ENCODE data around the gene ABHD3. TPM values are rescaled to one million over a fixed set of nuclear protein-coding genes. Genes with fewer than 3 reads are reported as not detected.
"Not testable (repeated sequence)": the region's sequence is repeated elsewhere in the genome, so short reads cannot be mapped to it uniquely, and the experiment has no call there.

Gene ABHD3
- total RNA-seq, 1 experiment from 2014 or later = 23.3 TPM

DNA sequence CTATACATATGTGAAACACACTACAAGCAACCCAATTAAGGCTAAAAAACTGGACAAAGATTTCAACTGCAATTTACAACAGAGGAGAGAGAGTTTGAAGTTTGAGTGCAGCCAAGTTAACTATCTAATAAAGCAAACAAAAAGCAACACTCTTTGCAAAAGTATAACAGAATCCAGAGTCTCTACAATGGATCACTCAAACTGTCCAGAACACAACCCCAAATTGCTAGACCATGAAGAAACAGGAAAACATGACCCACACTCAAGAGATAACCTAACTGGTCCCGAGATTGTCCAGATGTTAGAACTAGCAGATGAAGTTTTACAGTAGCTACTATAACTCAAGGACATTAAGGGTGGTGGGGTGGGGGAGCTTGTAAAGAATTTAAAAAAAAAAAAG is 14.8 kb downstream of the ABHD3 start:
- Histone ChIP-seq H3K36me3 (ENCODE audit: control insufficient read depth, insufficient read depth, low read length) (no peaks in the 10 kb centered on the region; the same call in 1 of the 2 replicates), H3K9me3 (ENCODE audit: control insufficient read depth, insufficient read depth, low read depth, low read length) (no peaks in the 10 kb centered on the region; the same call in 1 of the 2 replicates), H3K4me3 (ENCODE audit: low read depth in 2 of 2, low read length in 2 of 2) (no peak overlapping the region), H3K27me3 (ENCODE audit: control insufficient read depth, insufficient read depth, low read length) (no peaks in the 10 kb centered on the region), H3K27ac (ENCODE audit: low read length) (no peak overlapping the region), H3K4me1 (ENCODE audit: control insufficient read depth, insufficient read depth, low read length) (0 out of 2 replicates have a peak, but pooled peaks cover 2% of the 10 kb centered on the region)
- in situ Hi-C loops (cut with HindIII; ENCODE audit: low pct_unique_long_range_greater_than_20kb, low sequenced_read_pairs) = no loop called here
- no TSS peak for BruUV-seq (replicated peaks)
- intact Hi-C loops (cut with micrococcal nuclease; ENCODE audit: unreplicated experiment) = no loop called here
- TF ChIP-seq, protein P1, sequence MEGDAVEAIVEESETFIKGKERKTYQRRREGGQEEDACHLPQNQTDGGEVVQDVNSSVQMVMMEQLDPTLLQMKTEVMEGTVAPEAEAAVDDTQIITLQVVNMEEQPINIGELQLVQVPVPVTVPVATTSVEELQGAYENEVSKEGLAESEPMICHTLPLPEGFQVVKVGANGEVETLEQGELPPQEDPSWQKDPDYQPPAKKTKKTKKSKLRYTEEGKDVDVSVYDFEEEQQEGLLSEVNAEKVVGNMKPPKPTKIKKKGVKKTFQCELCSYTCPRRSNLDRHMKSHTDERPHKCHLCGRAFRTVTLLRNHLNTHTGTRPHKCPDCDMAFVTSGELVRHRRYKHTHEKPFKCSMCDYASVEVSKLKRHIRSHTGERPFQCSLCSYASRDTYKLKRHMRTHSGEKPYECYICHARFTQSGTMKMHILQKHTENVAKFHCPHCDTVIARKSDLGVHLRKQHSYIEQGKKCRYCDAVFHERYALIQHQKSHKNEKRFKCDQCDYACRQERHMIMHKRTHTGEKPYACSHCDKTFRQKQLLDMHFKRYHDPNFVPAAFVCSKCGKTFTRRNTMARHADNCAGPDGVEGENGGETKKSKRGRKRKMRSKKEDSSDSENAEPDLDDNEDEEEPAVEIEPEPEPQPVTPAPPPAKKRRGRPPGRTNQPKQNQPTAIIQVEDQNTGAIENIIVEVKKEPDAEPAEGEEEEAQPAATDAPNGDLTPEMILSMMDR (IDR thresholded peaks at IDR 0.05) = no peak
- CTCF ChIA-PET = no interaction called here
- ATAC-seq (no peak), DNase-seq (ENCODE audit: low read depth, low spot score) (no peak)
- POLR2A ChIA-PET = no interaction called here

DNA sequence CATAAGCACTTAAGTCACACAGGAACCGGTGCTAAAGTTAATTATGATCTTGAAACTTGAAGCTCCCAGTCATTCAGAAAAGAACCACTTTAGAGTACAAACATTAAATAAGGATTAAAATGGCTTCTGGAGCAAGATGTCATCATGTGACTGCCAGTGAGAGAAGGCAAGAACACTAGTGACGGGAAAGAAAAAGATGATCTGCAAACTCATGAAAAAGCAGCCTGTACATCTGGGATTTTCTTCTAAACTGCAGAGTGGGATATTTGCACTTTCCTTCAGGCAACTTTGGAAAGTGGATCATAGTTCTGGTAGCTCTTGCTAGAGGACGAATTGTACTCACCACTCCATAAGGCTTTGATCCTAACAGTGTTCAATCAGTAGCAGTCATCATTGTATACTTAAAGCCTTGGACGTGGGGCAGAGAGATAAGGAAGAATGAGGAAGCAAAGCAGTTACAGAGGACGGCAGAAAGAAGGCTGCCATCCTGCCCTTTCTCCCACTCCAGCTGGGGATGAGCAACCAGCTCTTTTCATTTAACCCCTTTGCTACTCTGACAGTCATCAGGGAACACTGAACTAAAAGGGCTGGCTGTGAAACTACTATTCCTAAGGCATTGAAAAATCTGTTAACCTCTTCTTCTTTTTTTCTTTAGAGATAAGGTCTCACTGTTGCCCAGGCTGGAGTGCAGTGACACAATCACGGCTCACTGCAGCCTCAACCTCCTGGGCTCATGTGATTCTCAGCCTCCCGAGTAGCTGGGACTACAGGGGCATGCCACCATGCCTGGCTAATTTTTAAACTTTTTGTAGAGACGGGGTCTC is 18.1 kb downstream of the ABHD3 start:
- ChIA-PET CTCF (interaction anchor here (0.7 kb wide), 1 partner anchor 325 kb away, joined by 4 read pairs; no protein-coding TSS in a partner anchor), POLR2A (interaction anchor here (0.6 to 0.7 kb wide), 2 partner anchors 20 to 32 kb away, joined by 3 read pairs; no protein-coding TSS in a partner anchor)
- no peak for TF ChIP-seq POLR2AphosphoS5 (IDR thresholded peaks at IDR 0.05; ENCODE audit: low read depth, low read length)
- TF ChIP-seq, protein P2, sequence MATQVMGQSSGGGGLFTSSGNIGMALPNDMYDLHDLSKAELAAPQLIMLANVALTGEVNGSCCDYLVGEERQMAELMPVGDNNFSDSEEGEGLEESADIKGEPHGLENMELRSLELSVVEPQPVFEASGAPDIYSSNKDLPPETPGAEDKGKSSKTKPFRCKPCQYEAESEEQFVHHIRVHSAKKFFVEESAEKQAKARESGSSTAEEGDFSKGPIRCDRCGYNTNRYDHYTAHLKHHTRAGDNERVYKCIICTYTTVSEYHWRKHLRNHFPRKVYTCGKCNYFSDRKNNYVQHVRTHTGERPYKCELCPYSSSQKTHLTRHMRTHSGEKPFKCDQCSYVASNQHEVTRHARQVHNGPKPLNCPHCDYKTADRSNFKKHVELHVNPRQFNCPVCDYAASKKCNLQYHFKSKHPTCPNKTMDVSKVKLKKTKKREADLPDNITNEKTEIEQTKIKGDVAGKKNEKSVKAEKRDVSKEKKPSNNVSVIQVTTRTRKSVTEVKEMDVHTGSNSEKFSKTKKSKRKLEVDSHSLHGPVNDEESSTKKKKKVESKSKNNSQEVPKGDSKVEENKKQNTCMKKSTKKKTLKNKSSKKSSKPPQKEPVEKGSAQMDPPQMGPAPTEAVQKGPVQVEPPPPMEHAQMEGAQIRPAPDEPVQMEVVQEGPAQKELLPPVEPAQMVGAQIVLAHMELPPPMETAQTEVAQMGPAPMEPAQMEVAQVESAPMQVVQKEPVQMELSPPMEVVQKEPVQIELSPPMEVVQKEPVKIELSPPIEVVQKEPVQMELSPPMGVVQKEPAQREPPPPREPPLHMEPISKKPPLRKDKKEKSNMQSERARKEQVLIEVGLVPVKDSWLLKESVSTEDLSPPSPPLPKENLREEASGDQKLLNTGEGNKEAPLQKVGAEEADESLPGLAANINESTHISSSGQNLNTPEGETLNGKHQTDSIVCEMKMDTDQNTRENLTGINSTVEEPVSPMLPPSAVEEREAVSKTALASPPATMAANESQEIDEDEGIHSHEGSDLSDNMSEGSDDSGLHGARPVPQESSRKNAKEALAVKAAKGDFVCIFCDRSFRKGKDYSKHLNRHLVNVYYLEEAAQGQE (IDR thresholded peaks at IDR 0.05; ENCODE audit: insufficient read depth in 1 of 2, low read depth in 2 of 2, low read length in 1 of 2) = no peak
- TF ChIP-seq TCF7L2 (IDR thresholded peaks at IDR 0.05; ENCODE audit: low read depth, low read length) = no peak
- TF ChIP-seq, protein P1 (IDR thresholded peaks at IDR 0.05) = no peak
- no peak for TF ChIP-seq SIN3A (IDR thresholded peaks at IDR 0.05; ENCODE audit: borderline replicate concordance, insufficient read depth, low read depth, low read length)
- H3K27ac ChIP-seq (ENCODE audit: low read length) = no peak overlapping the region
- intact Hi-C loops (cut with micrococcal nuclease; ENCODE audit: unreplicated experiment) (no loop called here), in situ Hi-C loops (cut with HindIII; ENCODE audit: low pct_unique_long_range_greater_than_20kb, low sequenced_read_pairs) (no loop called here)
- no peaks in the 10 kb centered on the region; the same call in 1 of the 2 replicates for H3K36me3 ChIP-seq (ENCODE audit: control insufficient read depth, insufficient read depth, low read length)
- BruUV-seq (replicated peaks) = no TSS peak
- ATAC-seq (no peak), DNase-seq (ENCODE audit: low read depth, low spot score) (no peak)
- 0 out of 2 replicates have a peak, but pooled peaks cover 2% of the 10 kb centered on the region for H3K4me1 ChIP-seq (ENCODE audit: control insufficient read depth, insufficient read depth, low read length)
- no peak overlapping the region for H3K4me3 ChIP-seq (ENCODE audit: low read depth in 2 of 2, low read length in 2 of 2)
- no peaks in the 10 kb centered on the region; the same call in 1 of the 2 replicates for H3K9me3 ChIP-seq (ENCODE audit: control insufficient read depth, insufficient read depth, low read depth, low read length)
- no peaks in the 10 kb centered on the region for H3K27me3 ChIP-seq (ENCODE audit: control insufficient read depth, insufficient read depth, low read length)

DNA sequence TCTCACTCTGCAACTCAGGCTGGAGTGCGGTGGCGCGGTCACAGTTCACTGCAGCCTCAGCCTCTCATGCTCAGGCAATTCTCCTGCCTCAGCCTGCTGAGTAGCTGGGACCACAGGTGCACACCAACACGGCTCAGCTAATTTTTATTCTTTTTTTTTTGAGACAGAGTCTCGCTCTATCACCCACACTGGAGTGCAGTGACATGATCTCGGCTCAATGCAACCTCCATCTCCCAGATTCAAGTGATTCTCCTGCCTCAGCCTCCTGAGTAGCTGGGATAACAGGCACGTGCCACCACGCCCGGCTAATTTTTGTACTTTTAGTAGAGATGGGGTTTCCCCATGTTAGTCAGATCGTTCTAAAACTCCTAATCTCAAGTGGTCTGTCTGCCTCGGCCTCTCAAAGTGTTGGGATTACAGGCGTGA is 19.0 kb downstream of the ABHD3 start:
- H3K4me3 ChIP-seq (ENCODE audit: low read depth in 2 of 2, low read length in 2 of 2); intact Hi-C loops (cut with micrococcal nuclease; ENCODE audit: unreplicated experiment); BruUV-seq (replicated peaks); H3K27ac ChIP-seq (ENCODE audit: low read length); in situ Hi-C loops (cut with HindIII; ENCODE audit: low pct_unique_long_range_greater_than_20kb, low sequenced_read_pairs); CTCF ChIA-PET; DNase-seq (ENCODE audit: low read depth, low spot score); H3K27me3 ChIP-seq (ENCODE audit: control insufficient read depth, insufficient read depth, low read length); H3K36me3 ChIP-seq (ENCODE audit: control insufficient read depth, insufficient read depth, low read length); H3K4me1 ChIP-seq (ENCODE audit: control insufficient read depth, insufficient read depth, low read length); H3K9me3 ChIP-seq (ENCODE audit: control insufficient read depth, insufficient read depth, low read depth, low read length); ATAC-seq: not testable (repeated sequence)
- POLR2A ChIA-PET = interaction anchor here (0.7 kb wide), 1 partner anchor 12 kb away, joined by 4 read pairs; no protein-coding TSS in a partner anchor

Measured in Panc1 (cell line).